ENCODE data around the gene NEMP2.
"Not testable (repeated sequence)": the region's sequence is repeated elsewhere in the genome, so short reads cannot be mapped to it uniquely, and the experiment has no call there.

The NEMP2 gene

DNA sequence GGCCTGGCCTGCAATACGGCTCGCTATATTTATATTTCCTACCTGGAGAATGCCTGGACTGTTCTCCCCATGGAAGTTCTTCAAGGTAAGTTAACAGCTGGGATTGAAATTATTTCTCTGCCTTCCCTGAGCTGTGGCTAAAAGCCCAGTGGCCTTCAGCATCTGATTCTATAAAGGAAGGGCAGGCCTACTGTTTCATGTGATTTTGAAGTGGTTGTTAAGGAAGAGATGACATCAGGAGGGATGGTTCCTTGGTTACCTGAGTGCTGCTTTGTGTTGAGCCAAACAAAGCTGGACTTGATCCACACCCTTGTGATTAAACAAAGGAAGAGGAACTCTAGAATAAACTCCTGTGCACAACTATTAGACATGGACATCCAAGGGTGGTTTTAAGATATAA lies 64.8 kb downstream of the NEMP2 start:
- H3K27ac ChIP-seq (ENCODE audit: low read depth, low read length): peak overlapping the region; percentile 75
- H3K27me3 ChIP-seq (ENCODE audit: control insufficient read depth, low read length): no peaks in the 10 kb centered on the region
- peak overlapping the region; percentile 27; the same call in 1 of the 2 replicates for H3K4me3 ChIP-seq (ENCODE audit: low read length)

GRCh38 chr2:190468814-190469569 lies 65.5 kb downstream of the NEMP2 start:
- H3K4me3 ChIP-seq (ENCODE audit: low read length): peak overlapping the region; percentile 56
- TF ChIP-seq EZH2phosphoT487 (IDR thresholded peaks at IDR 0.05; ENCODE audit: borderline replicate concordance, low read length): no peak
- TF ChIP-seq, protein P1, sequence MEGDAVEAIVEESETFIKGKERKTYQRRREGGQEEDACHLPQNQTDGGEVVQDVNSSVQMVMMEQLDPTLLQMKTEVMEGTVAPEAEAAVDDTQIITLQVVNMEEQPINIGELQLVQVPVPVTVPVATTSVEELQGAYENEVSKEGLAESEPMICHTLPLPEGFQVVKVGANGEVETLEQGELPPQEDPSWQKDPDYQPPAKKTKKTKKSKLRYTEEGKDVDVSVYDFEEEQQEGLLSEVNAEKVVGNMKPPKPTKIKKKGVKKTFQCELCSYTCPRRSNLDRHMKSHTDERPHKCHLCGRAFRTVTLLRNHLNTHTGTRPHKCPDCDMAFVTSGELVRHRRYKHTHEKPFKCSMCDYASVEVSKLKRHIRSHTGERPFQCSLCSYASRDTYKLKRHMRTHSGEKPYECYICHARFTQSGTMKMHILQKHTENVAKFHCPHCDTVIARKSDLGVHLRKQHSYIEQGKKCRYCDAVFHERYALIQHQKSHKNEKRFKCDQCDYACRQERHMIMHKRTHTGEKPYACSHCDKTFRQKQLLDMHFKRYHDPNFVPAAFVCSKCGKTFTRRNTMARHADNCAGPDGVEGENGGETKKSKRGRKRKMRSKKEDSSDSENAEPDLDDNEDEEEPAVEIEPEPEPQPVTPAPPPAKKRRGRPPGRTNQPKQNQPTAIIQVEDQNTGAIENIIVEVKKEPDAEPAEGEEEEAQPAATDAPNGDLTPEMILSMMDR (IDR thresholded peaks at IDR 0.05; ENCODE audit: low read depth, low read length, poor library complexity, severe bottlenecking): no peak
- H3K9me3 ChIP-seq (ENCODE audit: control insufficient read depth, insufficient read depth, low read length): no peaks in the 10 kb centered on the region
- peaks cover 63% of the 10 kb centered on the region for H3K4me1 ChIP-seq (ENCODE audit: control insufficient read depth, low read length)
- peaks cover 23% of the 10 kb centered on the region for H3K79me2 ChIP-seq (ENCODE audit: control insufficient read depth, low read length)
- H4K20me1 ChIP-seq (ENCODE audit: control insufficient read depth, insufficient read depth, low read depth, low read length): no peaks in the 10 kb centered on the region
- peaks cover 3% of the 10 kb centered on the region; the same call in 1 of the 2 replicates for H3F3A ChIP-seq (ENCODE audit: control insufficient read depth, insufficient read depth)
- H3K27ac ChIP-seq (ENCODE audit: low read depth, low read length): peak overlapping the region; percentile 75
- peak overlapping the region; percentile 70 for H3K4me2 ChIP-seq (ENCODE audit: low read length)
- peaks cover 5% of the 10 kb centered on the region for H3K36me3 ChIP-seq (ENCODE audit: control insufficient read depth, low read length)
- H3K9me2 ChIP-seq (replicated peaks; ENCODE audit: control insufficient read depth, low read length): no peaks in the 10 kb centered on the region
- no peaks in the 10 kb centered on the region for H3K27me3 ChIP-seq (ENCODE audit: control insufficient read depth, low read length)

More for the DNA sequence above, 64.8 kb downstream of the NEMP2 start:
- Histone ChIP-seq H4K20me1 (ENCODE audit: control insufficient read depth, insufficient read depth, low read depth, low read length) (no peaks in the 10 kb centered on the region), H3K79me2 (ENCODE audit: control insufficient read depth, low read length) (peaks cover 23% of the 10 kb centered on the region), H3K36me3 (ENCODE audit: control insufficient read depth, low read length) (peaks cover 5% of the 10 kb centered on the region), H3K4me2 (ENCODE audit: low read length) (peak overlapping the region; percentile 70), H3K9me2 (replicated peaks; ENCODE audit: control insufficient read depth, low read length) (no peaks in the 10 kb centered on the region), H3K9me3 (ENCODE audit: control insufficient read depth, insufficient read depth, low read length) (no peaks in the 10 kb centered on the region), H3F3A (ENCODE audit: control insufficient read depth, insufficient read depth) (peaks cover 3% of the 10 kb centered on the region; the same call in 1 of the 2 replicates), H3K4me1 (ENCODE audit: control insufficient read depth, low read length) (peaks cover 57% of the 10 kb centered on the region)
- TF ChIP-seq EZH2phosphoT487 (IDR thresholded peaks at IDR 0.05; ENCODE audit: borderline replicate concordance, low read length): no peak
- TF ChIP-seq, protein P1 (IDR thresholded peaks at IDR 0.05; ENCODE audit: low read depth, low read length, poor library complexity, severe bottlenecking): no peak

DNA sequence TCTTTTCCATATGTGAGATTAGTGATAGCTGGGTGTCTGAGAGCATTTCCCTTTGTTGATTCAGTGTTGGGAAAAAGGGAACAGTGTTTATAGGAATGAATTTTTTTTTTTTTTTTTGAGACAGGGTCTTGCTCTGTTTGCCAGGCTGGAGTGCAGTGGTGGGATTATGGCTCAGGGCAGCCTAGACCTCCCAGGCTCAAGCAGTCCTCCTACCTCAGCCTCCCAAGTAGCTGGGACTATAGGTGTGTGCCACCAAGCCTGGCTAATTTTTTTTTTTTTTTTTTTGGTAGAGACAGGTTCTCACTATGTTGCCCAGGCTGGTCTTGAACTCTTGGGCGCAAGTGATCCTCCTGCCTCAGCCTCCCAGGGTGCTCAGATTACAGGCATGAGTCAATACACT lies 66.2 kb downstream of the NEMP2 start:
- H3K36me3 ChIP-seq (ENCODE audit: control insufficient read depth, low read length); H3K27me3 ChIP-seq (ENCODE audit: control insufficient read depth, low read length); H4K20me1 ChIP-seq (ENCODE audit: control insufficient read depth, insufficient read depth, low read depth, low read length); H3F3A ChIP-seq (ENCODE audit: control insufficient read depth, insufficient read depth); H3K9me3 ChIP-seq (ENCODE audit: control insufficient read depth, insufficient read depth, low read length); H3K9me2 ChIP-seq (replicated peaks; ENCODE audit: control insufficient read depth, low read length): not testable (repeated sequence)
- Histone ChIP-seq H3K4me3 (ENCODE audit: low read length) (peak overlapping the region; percentile 56), H3K4me2 (ENCODE audit: low read length) (peak overlapping the region; percentile 70), H3K27ac (ENCODE audit: low read depth, low read length) (peak overlapping the region; percentile 75), H3K79me2 (ENCODE audit: control insufficient read depth, low read length) (peaks cover 23% of the 10 kb centered on the region), H3K4me1 (ENCODE audit: control insufficient read depth, low read length) (peaks cover 63% of the 10 kb centered on the region)

DNA sequence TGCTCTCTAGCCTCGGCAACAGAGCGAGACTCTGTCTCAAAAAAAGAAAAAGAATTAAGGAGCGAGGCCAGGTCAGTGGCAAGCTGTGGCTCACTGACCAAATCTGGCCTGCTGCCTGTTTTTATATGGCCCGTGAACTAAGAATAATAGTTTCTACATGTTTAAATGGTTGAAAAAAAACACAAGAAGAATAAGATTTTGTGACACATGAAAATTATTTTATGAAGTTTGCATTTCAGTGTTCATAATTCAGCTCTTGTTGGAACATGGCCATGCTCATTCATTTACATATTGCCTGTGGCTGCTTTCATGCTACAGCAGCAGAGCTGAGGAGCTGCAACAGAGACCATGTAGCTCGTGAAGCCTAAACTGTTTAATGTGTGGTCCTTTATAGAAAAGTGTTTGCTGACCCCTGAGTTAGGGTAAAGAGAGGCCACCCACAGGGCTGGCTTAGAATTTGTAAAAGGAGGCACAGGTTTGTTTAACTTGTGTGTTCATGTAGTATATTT lies 66.9 kb downstream of the NEMP2 start:
- Histone ChIP-seq H3K27ac (ENCODE audit: low read depth, low read length) (peak overlapping the region; percentile 75), H3K79me2 (ENCODE audit: control insufficient read depth, low read length) (peaks cover 26% of the 10 kb centered on the region), H3K4me1 (ENCODE audit: control insufficient read depth, low read length) (peaks cover 67% of the 10 kb centered on the region), H3F3A (ENCODE audit: control insufficient read depth, insufficient read depth) (peaks cover 3% of the 10 kb centered on the region; the same call in 1 of the 2 replicates), H3K9me3 (ENCODE audit: control insufficient read depth, insufficient read depth, low read length) (no peaks in the 10 kb centered on the region), H3K9me2 (replicated peaks; ENCODE audit: control insufficient read depth, low read length) (no peaks in the 10 kb centered on the region), H3K27me3 (ENCODE audit: control insufficient read depth, low read length) (no peaks in the 10 kb centered on the region), H3K4me3 (ENCODE audit: low read length) (peak overlapping the region; percentile 56), H4K20me1 (ENCODE audit: control insufficient read depth, insufficient read depth, low read depth, low read length) (no peaks in the 10 kb centered on the region), H3K36me3 (ENCODE audit: control insufficient read depth, low read length) (peaks cover 5% of the 10 kb centered on the region), H3K4me2 (ENCODE audit: low read length) (peak overlapping the region; percentile 70)
- TF ChIP-seq, protein P1 (IDR thresholded peaks at IDR 0.05; ENCODE audit: low read depth, low read length, poor library complexity, severe bottlenecking): no peak
- no peak for TF ChIP-seq EZH2phosphoT487 (IDR thresholded peaks at IDR 0.05; ENCODE audit: borderline replicate concordance, low read length)

All from DOHH2 (cell line).